HCT116 (cell line): Measurements from ENCODE around the gene CFAP77. TPM values are rescaled to one million over a fixed set of nuclear protein-coding genes. Genes with fewer than 3 reads are reported as not detected.

Experiments
- ATAC-seq: fragments of 200-7000 bp; cut with Tn5 transposase; 2 replicates; pipeline ENCODE4 v1.9.1; 2020; ENCODE audit warnings: mild to moderate bottlenecking, moderate library complexity
- BruUV-seq: library from RNA; stranded (reverse); fragments of 400-500 nt; replicated peaks from 2 replicates; lab custom pipeline; 2021; lab: Mats Ljungman, UMichigan
- CTCF ChIA-PET: fragments of 300-600 bp; sonication (Branson Sonifier 250); formaldehyde crosslinking; loops from one replicate; lab custom pipeline; 2021; ENCODE audit warnings: antibody characterized with exemption; lab: Charles Lee
- POLR2A ChIA-PET: fragments of 300-600, 350-600 bp; sonication (Branson Sonifier 250); formaldehyde crosslinking; loops from one replicate; lab custom pipeline; 2021; ENCODE audit warnings: antibody characterized with exemption; lab: Charles Lee
- RAD21 ChIA-PET, 2 experiments: fragments of 300-600 bp; sonication (Branson Sonifier 250); formaldehyde crosslinking; loops; one replicate each; lab custom pipeline; 2023; ENCODE audit warnings: low total read pairs in 2 of 2; ENCODE audit not compliant: uncharacterized antibody in 2 of 2, unreplicated experiment in 2 of 2, low non-redundant PET in 1 of 2; lab: Charles Lee
- DNase-seq: peaks from one replicate; pipeline ENCODE4 v3.0.0-alpha.2; 2010; ENCODE audit warnings: low read depth, low spot score
- H2AFZ ChIP-seq: fragments of 200-600 bp; shearing (Covaris generic), sonication (generic); 2 replicates; pipeline ENCODE4 v1.6.1; 2017; ENCODE audit warnings: low read depth, mixed run types, mixed read lengths, antibody characterized with exemption, low read length; ENCODE audit not compliant: poor library complexity, severe bottlenecking
- H3K27ac ChIP-seq: 2 replicates; pipeline ENCODE4 v1.5.1; 2012; ENCODE audit warnings: low read depth, low read length
- H3K27me3 ChIP-seq: fragments of 200-600 bp; sonication (generic); 2 replicates; pipeline ENCODE4 v1.6.1; 2016; ENCODE audit warnings: mixed run types, low read length, mixed read lengths; ENCODE audit not compliant: insufficient read depth
- H3K36me3 ChIP-seq, 2 experiments: fragments of 200-500 bp in 1 of 2; fragments of 200-600 bp in 1 of 2; sonication (Bioruptor generic) in 1 of 2; sonication (generic) in 1 of 2; 2 replicates each; pipeline versions ENCODE4 v1.5.1 to v1.6.1; 2014 to 2016; ENCODE audit warnings: low read length in 2 of 2, inconsistent platforms in 1 of 2, mixed read lengths in 1 of 2, mixed run types in 1 of 2; ENCODE audit not compliant: insufficient read depth in 2 of 2, control insufficient read depth in 1 of 2
- H3K4me1 ChIP-seq, 2 experiments: fragments of 200-600 bp in 1 of 2; sonication (generic) in 1 of 2; 2 replicates each; pipeline versions ENCODE4 v1.5.1 to v1.6.1; 2012 to 2017; ENCODE audit warnings: low read length in 2 of 2, inconsistent platforms in 1 of 2, mild to moderate bottlenecking in 1 of 2, mixed read lengths in 1 of 2, mixed run types in 1 of 2, moderate library complexity in 1 of 2; ENCODE audit not compliant: insufficient read depth in 2 of 2, control insufficient read depth in 1 of 2
- H3K4me2 ChIP-seq: fragments of 200-600 bp; sonication (generic); 2 replicates; pipeline ENCODE4 v1.6.1; 2017; ENCODE audit warnings: mixed run types, low read length, mixed read lengths
- H3K4me3 ChIP-seq, 2 experiments: fragments of 200-600 bp in 1 of 2; sonication (generic) in 1 of 2; replicated peaks in 1 of 2; 2 replicates each; pipeline ENCODE4 v1.5.1; 2011 to 2016; ENCODE audit warnings: low read length in 2 of 2, control low read depth in 1 of 2, low read depth in 1 of 2, mild to moderate bottlenecking in 1 of 2, mixed read lengths in 1 of 2, mixed run types in 1 of 2
- H3K79me2 ChIP-seq: fragments of 200-600 bp; sonication (generic); 2 replicates; pipeline ENCODE4 v1.6.1; 2017; ENCODE audit warnings: mild to moderate bottlenecking, mixed run types, low read length, moderate library complexity, mixed read lengths; ENCODE audit not compliant: insufficient read depth
- H3K9ac ChIP-seq: fragments of 200-600 bp; sonication (generic); 2 replicates; pipeline ENCODE4 v1.6.1; 2016; ENCODE audit warnings: low read length, mixed read lengths
- H3K9me2 ChIP-seq: fragments of 200-600 bp; sonication (generic), shearing (Covaris generic); 2 replicates; pipeline ENCODE4 v1.6.1; 2017; ENCODE audit warnings: mixed run types, mild to moderate bottlenecking, moderate library complexity; ENCODE audit not compliant: insufficient read depth
- H3K9me3 ChIP-seq, 2 experiments: fragments of 200-500 bp in 1 of 2; fragments of 200-600 bp in 1 of 2; sonication (Bioruptor generic) in 1 of 2; sonication (generic) in 1 of 2; 2 replicates each; pipeline ENCODE4 v1.6.1; 2014 to 2017; ENCODE audit warnings: low read length in 2 of 2, mixed read lengths in 2 of 2, inconsistent platforms in 1 of 2, low read depth in 1 of 2, mild to moderate bottlenecking in 1 of 2, mixed run types in 1 of 2, moderate library complexity in 1 of 2; ENCODE audit not compliant: control insufficient read depth in 1 of 2, insufficient read depth in 1 of 2
- H4K20me1 ChIP-seq: fragments of 200-600 bp; sonication (generic), shearing (Covaris generic); 2 replicates; pipeline ENCODE4 v1.6.1; 2017; ENCODE audit warnings: mixed run types, mild to moderate bottlenecking, moderate library complexity; ENCODE audit not compliant: insufficient read depth
- ATF3 ChIP-seq: IDR thresholded peaks from 2 replicates; pipeline ENCODE4 v1.6.1; 2012
- FOSL1 ChIP-seq: IDR thresholded peaks from 2 replicates; pipeline ENCODE4 v1.6.1; 2012; ENCODE audit warnings: low read depth
- POLR2A ChIP-seq: IDR thresholded peaks from 2 replicates; pipeline ENCODE4 v1.7.0; 2011; ENCODE audit warnings: borderline replicate concordance; ENCODE audit not compliant: insufficient read depth, insufficient read length; ENCODE audit errors: extremely low read depth
- SIN3A ChIP-seq: IDR thresholded peaks from 2 replicates; pipeline ENCODE4 v1.6.1; 2012; ENCODE audit warnings: low read depth
- SP1 ChIP-seq: IDR thresholded peaks from 2 replicates; pipeline ENCODE4 v1.6.1; 2012; ENCODE audit warnings: low read depth
- SRF ChIP-seq: IDR thresholded peaks from 2 replicates; pipeline ENCODE4 v1.6.1; 2012; ENCODE audit warnings: low read depth
- YY1 ChIP-seq: IDR thresholded peaks from 2 replicates; pipeline ENCODE4 v1.6.1; 2011; ENCODE audit warnings: low read length, low read depth, moderate library complexity, mild to moderate bottlenecking; ENCODE audit not compliant: insufficient replicate concordance; ENCODE audit errors: extremely low read depth
- intact Hi-C: fragments of 100-400 bp; cut with micrococcal nuclease; formaldehyde crosslinking; loops from 2 replicates; pipeline ENCODE4 v1.10.0; 2022
- total RNA-seq: library from RNA; stranded (reverse); gene quantifications from one replicate; pipeline ENCODE4 v1.2.1, GENCODE V29; 2021; ENCODE audit not compliant: unreplicated experiment
- TF ChIP-seq, protein P1 (sequence below), 3 experiments: fragments of 200-600 bp in 1 of 3; sonication (generic) in 1 of 3; IDR thresholded peaks in 2 of 3; conservative IDR thresholded peaks in 1 of 3; 2 replicates each; pipeline ENCODE4 v1.5.1; 2012 to 2017; ENCODE audit warnings: low read depth in 2 of 3, low read length in 2 of 3, antibody characterized with exemption in 1 of 3, borderline replicate concordance in 1 of 3, control low read depth in 1 of 3, mild to moderate bottlenecking in 1 of 3, mixed read lengths in 1 of 3, mixed run types in 1 of 3, moderate library complexity in 1 of 3; ENCODE audit not compliant: insufficient read depth in 1 of 3

The CFAP77 gene
- total RNA-seq, 1 experiment from 2014 or later, result 0.98 TPM

DNA sequence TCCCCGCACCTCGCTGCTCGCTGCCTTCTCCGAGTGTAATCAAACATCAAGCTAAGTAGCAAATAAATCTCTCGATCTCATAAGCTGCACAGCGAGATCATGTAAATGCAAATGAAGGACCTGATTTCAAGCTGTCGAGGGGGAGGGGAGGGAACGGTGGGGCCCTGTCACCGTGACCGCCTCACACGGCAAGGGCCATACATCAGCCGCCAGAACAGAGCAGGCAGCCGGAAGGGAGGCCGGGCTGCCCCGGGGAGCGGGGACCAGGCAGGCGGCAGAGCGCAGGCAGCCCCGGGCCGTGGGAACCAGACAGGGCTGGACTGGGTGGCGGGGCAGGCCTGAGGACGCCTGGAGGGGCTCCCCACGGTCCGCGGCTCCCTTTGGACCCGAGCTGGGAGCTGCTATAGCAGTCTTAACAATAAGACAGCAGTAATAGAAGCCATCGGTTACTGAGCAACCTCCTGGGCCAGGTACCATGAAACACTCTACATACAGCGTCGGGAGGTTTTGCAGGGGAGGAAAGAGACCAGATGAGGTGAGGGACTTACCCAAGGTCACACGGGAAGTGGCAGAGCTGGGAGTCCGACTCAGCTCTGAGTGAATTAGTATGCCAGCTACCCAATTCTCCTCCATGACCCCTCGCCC is 76.8 kb downstream of the CFAP77 start:
- peaks cover 9% of the 10 kb centered on the region for H3K27me3 ChIP-seq
- no TSS peak for BruUV-seq
- CTCF ChIA-PET, result no interaction called here

GRCh38 chr9:132487351-132487791 is 77.4 kb downstream of the CFAP77 start:
- no peak for ATAC-seq
- intact Hi-C loops, result no loop called here
- Histone ChIP-seq H3K27me3 (peaks cover 9% of the 10 kb centered on the region), H3K79me2 (no peaks in the 10 kb centered on the region), H3K9me3 (no peaks in the 10 kb centered on the region), H4K20me1 (no peaks in the 10 kb centered on the region)
- TF ChIP-seq ATF3, result no peak
- no peak for TF ChIP-seq SRF
- no peak for TF ChIP-seq YY1
- no peak for TF ChIP-seq FOSL1
- TF ChIP-seq, all 23 proteins: peak for 0
- Histone ChIP-seq H3K27ac (no peak overlapping the region), H3K4me3 (no peak overlapping the region), H2AFZ (no peak overlapping the region), H3K36me3 (no peaks in the 10 kb centered on the region), H3K9ac (no peak overlapping the region), H3K4me1 (no peaks in the 10 kb centered on the region), H3K9me2 (no peaks in the 10 kb centered on the region), H3K4me2 (no peak overlapping the region)
- ChIA-PET POLR2A (no interaction called here), RAD21 (no interaction called here), CTCF (no interaction called here)
- BruUV-seq, result no TSS peak
- no peak for DNase-seq

More for the DNA sequence above, 76.8 kb downstream of the CFAP77 start:
- Histone ChIP-seq H3K36me3 (no peaks in the 10 kb centered on the region), H3K4me3 (no peak overlapping the region), H3K4me1 (no peaks in the 10 kb centered on the region), H4K20me1 (no peaks in the 10 kb centered on the region), H3K9ac (no peak overlapping the region), H3K9me3 (no peaks in the 10 kb centered on the region), H3K27ac (no peak overlapping the region), H2AFZ (no peak overlapping the region), H3K9me2 (no peaks in the 10 kb centered on the region), H3K79me2 (no peaks in the 10 kb centered on the region), H3K4me2 (no peak overlapping the region)
- DNase-seq (no peak), ATAC-seq (no peak)
- intact Hi-C loops, result no loop called here
- no peak for TF ChIP-seq POLR2A
- no peak for TF ChIP-seq SP1
- no peak for TF ChIP-seq SIN3A
- TF ChIP-seq, protein P1, sequence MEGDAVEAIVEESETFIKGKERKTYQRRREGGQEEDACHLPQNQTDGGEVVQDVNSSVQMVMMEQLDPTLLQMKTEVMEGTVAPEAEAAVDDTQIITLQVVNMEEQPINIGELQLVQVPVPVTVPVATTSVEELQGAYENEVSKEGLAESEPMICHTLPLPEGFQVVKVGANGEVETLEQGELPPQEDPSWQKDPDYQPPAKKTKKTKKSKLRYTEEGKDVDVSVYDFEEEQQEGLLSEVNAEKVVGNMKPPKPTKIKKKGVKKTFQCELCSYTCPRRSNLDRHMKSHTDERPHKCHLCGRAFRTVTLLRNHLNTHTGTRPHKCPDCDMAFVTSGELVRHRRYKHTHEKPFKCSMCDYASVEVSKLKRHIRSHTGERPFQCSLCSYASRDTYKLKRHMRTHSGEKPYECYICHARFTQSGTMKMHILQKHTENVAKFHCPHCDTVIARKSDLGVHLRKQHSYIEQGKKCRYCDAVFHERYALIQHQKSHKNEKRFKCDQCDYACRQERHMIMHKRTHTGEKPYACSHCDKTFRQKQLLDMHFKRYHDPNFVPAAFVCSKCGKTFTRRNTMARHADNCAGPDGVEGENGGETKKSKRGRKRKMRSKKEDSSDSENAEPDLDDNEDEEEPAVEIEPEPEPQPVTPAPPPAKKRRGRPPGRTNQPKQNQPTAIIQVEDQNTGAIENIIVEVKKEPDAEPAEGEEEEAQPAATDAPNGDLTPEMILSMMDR (IDR thresholded peaks at IDR 0.05 in 2 of 3, conservative IDR thresholded peaks at IDR 0.05 in 1 of 3; ENCODE audit: borderline replicate concordance in 1 of 3, insufficient read depth in 1 of 3, low read depth in 2 of 3, low read length in 2 of 3), result no peak
- ChIA-PET POLR2A (no interaction called here), RAD21 (no interaction called here)
